HCT116 (cell line): ENCODE results near the gene ZNF749. TPM values are rescaled to one million over a fixed set of nuclear protein-coding genes. Genes with fewer than 3 reads are reported as not detected.
A peak's percentile ranks its signal among the peaks of the same experiment; 100 is the strongest.
"Not testable (repeated sequence)": the region's sequence is repeated elsewhere in the genome, so short reads cannot be mapped to it uniquely, and the experiment has no call there.

Source experiments
- ATAC-seq: fragments of 200-7000 bp; cut with Tn5 transposase; 2 replicates; pipeline ENCODE4 v1.9.1; 2020; ENCODE audit warnings: mild to moderate bottlenecking, moderate library complexity
- BruUV-seq: library from RNA; stranded (reverse); fragments of 400-500 nt; replicated peaks from 2 replicates; lab custom pipeline; 2021; lab: Mats Ljungman, UMichigan
- CTCF ChIA-PET: fragments of 300-600 bp; sonication (Branson Sonifier 250); formaldehyde crosslinking; loops from one replicate; lab custom pipeline; 2021; ENCODE audit warnings: antibody characterized with exemption; lab: Charles Lee
- POLR2A ChIA-PET: fragments of 300-600, 350-600 bp; sonication (Branson Sonifier 250); formaldehyde crosslinking; loops from one replicate; lab custom pipeline; 2021; ENCODE audit warnings: antibody characterized with exemption; lab: Charles Lee
- RAD21 ChIA-PET, 2 experiments: fragments of 300-600 bp; sonication (Branson Sonifier 250); formaldehyde crosslinking; loops; one replicate each; lab custom pipeline; 2023; ENCODE audit warnings: low total read pairs in 2 of 2; ENCODE audit not compliant: uncharacterized antibody in 2 of 2, unreplicated experiment in 2 of 2, low non-redundant PET in 1 of 2; lab: Charles Lee
- DNase-seq: peaks from one replicate; pipeline ENCODE4 v3.0.0-alpha.2; 2010; ENCODE audit warnings: low read depth, low spot score
- H2AFZ ChIP-seq: fragments of 200-600 bp; shearing (Covaris generic), sonication (generic); 2 replicates; pipeline ENCODE4 v1.6.1; 2017; ENCODE audit warnings: low read depth, mixed run types, mixed read lengths, antibody characterized with exemption, low read length; ENCODE audit not compliant: poor library complexity, severe bottlenecking
- H3K27ac ChIP-seq: 2 replicates; pipeline ENCODE4 v1.5.1; 2012; ENCODE audit warnings: low read depth, low read length
- H3K27me3 ChIP-seq: fragments of 200-600 bp; sonication (generic); 2 replicates; pipeline ENCODE4 v1.6.1; 2016; ENCODE audit warnings: mixed run types, low read length, mixed read lengths; ENCODE audit not compliant: insufficient read depth
- H3K36me3 ChIP-seq, 2 experiments: fragments of 200-500 bp in 1 of 2; fragments of 200-600 bp in 1 of 2; sonication (Bioruptor generic) in 1 of 2; sonication (generic) in 1 of 2; 2 replicates each; pipeline versions ENCODE4 v1.5.1 to v1.6.1; 2014 to 2016; ENCODE audit warnings: low read length in 2 of 2, inconsistent platforms in 1 of 2, mixed read lengths in 1 of 2, mixed run types in 1 of 2; ENCODE audit not compliant: insufficient read depth in 2 of 2, control insufficient read depth in 1 of 2
- H3K4me1 ChIP-seq, 2 experiments: fragments of 200-600 bp in 1 of 2; sonication (generic) in 1 of 2; 2 replicates each; pipeline versions ENCODE4 v1.5.1 to v1.6.1; 2012 to 2017; ENCODE audit warnings: low read length in 2 of 2, inconsistent platforms in 1 of 2, mild to moderate bottlenecking in 1 of 2, mixed read lengths in 1 of 2, mixed run types in 1 of 2, moderate library complexity in 1 of 2; ENCODE audit not compliant: insufficient read depth in 2 of 2, control insufficient read depth in 1 of 2
- H3K4me2 ChIP-seq: fragments of 200-600 bp; sonication (generic); 2 replicates; pipeline ENCODE4 v1.6.1; 2017; ENCODE audit warnings: mixed run types, low read length, mixed read lengths
- H3K4me3 ChIP-seq, 2 experiments: fragments of 200-600 bp in 1 of 2; sonication (generic) in 1 of 2; replicated peaks in 1 of 2; 2 replicates each; pipeline ENCODE4 v1.5.1; 2011 to 2016; ENCODE audit warnings: low read length in 2 of 2, control low read depth in 1 of 2, low read depth in 1 of 2, mild to moderate bottlenecking in 1 of 2, mixed read lengths in 1 of 2, mixed run types in 1 of 2
- H3K79me2 ChIP-seq: fragments of 200-600 bp; sonication (generic); 2 replicates; pipeline ENCODE4 v1.6.1; 2017; ENCODE audit warnings: mild to moderate bottlenecking, mixed run types, low read length, moderate library complexity, mixed read lengths; ENCODE audit not compliant: insufficient read depth
- H3K9ac ChIP-seq: fragments of 200-600 bp; sonication (generic); 2 replicates; pipeline ENCODE4 v1.6.1; 2016; ENCODE audit warnings: low read length, mixed read lengths
- H3K9me2 ChIP-seq: fragments of 200-600 bp; sonication (generic), shearing (Covaris generic); 2 replicates; pipeline ENCODE4 v1.6.1; 2017; ENCODE audit warnings: mixed run types, mild to moderate bottlenecking, moderate library complexity; ENCODE audit not compliant: insufficient read depth
- H3K9me3 ChIP-seq, 2 experiments: fragments of 200-500 bp in 1 of 2; fragments of 200-600 bp in 1 of 2; sonication (Bioruptor generic) in 1 of 2; sonication (generic) in 1 of 2; 2 replicates each; pipeline ENCODE4 v1.6.1; 2014 to 2017; ENCODE audit warnings: low read length in 2 of 2, mixed read lengths in 2 of 2, inconsistent platforms in 1 of 2, low read depth in 1 of 2, mild to moderate bottlenecking in 1 of 2, mixed run types in 1 of 2, moderate library complexity in 1 of 2; ENCODE audit not compliant: control insufficient read depth in 1 of 2, insufficient read depth in 1 of 2
- H4K20me1 ChIP-seq: fragments of 200-600 bp; sonication (generic), shearing (Covaris generic); 2 replicates; pipeline ENCODE4 v1.6.1; 2017; ENCODE audit warnings: mixed run types, mild to moderate bottlenecking, moderate library complexity; ENCODE audit not compliant: insufficient read depth
- CBX3 ChIP-seq: IDR thresholded peaks from 2 replicates; pipeline ENCODE4 v1.6.1; 2012; ENCODE audit warnings: low read depth
- ELF1 ChIP-seq: IDR thresholded peaks from 2 replicates; pipeline ENCODE4 v1.6.1; 2012; ENCODE audit warnings: low read depth, borderline replicate concordance
- SP1 ChIP-seq: IDR thresholded peaks from 2 replicates; pipeline ENCODE4 v1.6.1; 2012; ENCODE audit warnings: low read depth
- intact Hi-C: fragments of 100-400 bp; cut with micrococcal nuclease; formaldehyde crosslinking; loops from 2 replicates; pipeline ENCODE4 v1.10.0; 2022
- total RNA-seq: library from RNA; stranded (reverse); gene quantifications from one replicate; pipeline ENCODE4 v1.2.1, GENCODE V29; 2021; ENCODE audit not compliant: unreplicated experiment

ZNF749 gene
- total RNA-seq, 1 experiment from 2014 or later, result 18.0 TPM

DNA sequence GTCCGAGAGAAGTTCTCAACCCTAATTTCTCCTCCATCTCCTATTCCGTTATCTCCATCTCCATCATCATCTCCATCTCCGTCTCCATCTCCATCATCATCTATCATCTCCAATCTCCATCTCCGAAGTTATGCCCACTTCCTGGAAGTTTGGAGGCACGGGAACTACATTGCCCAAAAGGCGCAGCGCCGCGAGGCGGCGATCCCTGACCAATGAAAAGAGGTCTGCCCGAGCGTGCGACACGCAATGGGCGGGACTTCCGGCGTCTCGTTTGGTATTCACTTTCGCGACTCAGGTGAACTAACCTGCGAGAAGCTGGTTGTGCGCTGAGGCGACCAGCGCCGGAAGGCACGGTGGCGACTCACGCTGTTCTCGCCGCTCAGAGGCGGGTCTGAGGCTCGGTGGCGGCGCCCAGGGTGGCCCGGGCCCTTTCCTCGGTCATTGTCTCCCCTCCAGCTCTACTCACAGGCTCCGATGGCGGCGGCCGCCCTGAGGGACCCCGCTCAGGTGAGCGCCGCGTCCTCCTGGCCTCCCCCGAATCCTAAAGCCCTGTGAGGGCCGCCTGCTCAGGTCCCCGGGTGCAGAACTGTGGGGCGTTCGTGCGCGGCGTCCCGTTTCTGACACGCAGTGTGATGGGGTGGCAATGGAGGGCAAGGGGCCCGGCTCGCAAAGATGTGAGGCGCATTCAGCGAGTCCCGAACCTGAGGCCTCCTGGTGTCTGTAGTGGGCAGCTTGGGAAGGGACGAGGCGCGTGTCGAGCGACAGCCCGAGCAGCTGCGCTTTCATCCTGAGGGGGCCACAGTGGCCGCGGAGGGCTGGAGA is 52.6 kb downstream of the ZNF749 start, which contains the start of gene ZNF419:
Gene ZNF419, plus strand, starts transcription at position 274 of the 822 bp plus-strand sequence. Its CDS starts 201 bp downstream, at position 475.
- H2AFZ ChIP-seq, H3K36me3 ChIP-seq, RAD21 ChIA-PET, CTCF ChIA-PET, H3K9ac ChIP-seq, H3K79me2 ChIP-seq, BruUV-seq, H3K9me3 ChIP-seq, H4K20me1 ChIP-seq, H3K27me3 ChIP-seq, POLR2A ChIA-PET, intact Hi-C loops, H3K4me1 ChIP-seq, H3K9me2 ChIP-seq: not testable (repeated sequence)
- TF ChIP-seq SP1, result peak; percentile 60
- peak; percentile 83 for TF ChIP-seq ELF1
- TF ChIP-seq CBX3, result 0 out of 2 replicates have a peak, but pooled peaks have one; percentile 36
- peak; percentile 53 for DNase-seq
- H3K27ac ChIP-seq, result peak within 1 kb of the TSS; percentile 27; the same call in 1 of the 2 replicates
- ATAC-seq, result peak; percentile 96
- H3K4me2 ChIP-seq, result peak within 1 kb of the TSS; percentile 47
- peak within 1 kb of the TSS; percentile 47 to 50 for H3K4me3 ChIP-seq

GRCh38 chr19:57488299-57488644 is 53.1 kb downstream of the ZNF749 start:
- H3K9ac ChIP-seq, RAD21 ChIA-PET, H3K27me3 ChIP-seq, H3K9me2 ChIP-seq, H3K9me3 ChIP-seq, CTCF ChIA-PET, H3K36me3 ChIP-seq, H3K4me1 ChIP-seq, intact Hi-C loops, ATAC-seq, H3K79me2 ChIP-seq, H3K4me2 ChIP-seq, DNase-seq, POLR2A ChIA-PET, H3K27ac ChIP-seq, H2AFZ ChIP-seq, H4K20me1 ChIP-seq, H3K4me3 ChIP-seq: not testable (repeated sequence)
- BruUV-seq, result TSS peak; percentile 39

Other genes with a start within 250 kb of the ZNF749 start
- 30.3 TPM for gene ZNF264, start 243.8 kb upstream of the ZNF749 start, total RNA-seq
- gene AURKC, start 204.3 kb upstream of the ZNF749 start, total RNA-seq, result 1.5 TPM
- gene ZNF805, start 194.7 kb upstream of the ZNF749 start, total RNA-seq, result 9.2 TPM
- gene ZNF460, start 154.8 kb upstream of the ZNF749 start, total RNA-seq, result 43.1 TPM
- 7.6 TPM for gene ZNF543, start 114.9 kb upstream of the ZNF749 start, total RNA-seq
- gene ZNF304, start 84.1 kb upstream of the ZNF749 start, total RNA-seq, result 6.3 TPM
- gene TRAPPC2B, start 71.8 kb upstream of the ZNF749 start, total RNA-seq, result 3.9 TPM
- 1.4 TPM for gene ZNF547, start 71.8 kb upstream of the ZNF749 start, total RNA-seq
- gene ZNF548, start 45.5 kb upstream of the ZNF749 start, total RNA-seq, result 8.7 TPM
- 5.1 TPM for gene ZNF17, start 24.2 kb upstream of the ZNF749 start, total RNA-seq
- gene VN1R1, start 21.8 kb downstream of the ZNF749 start, total RNA-seq, result not detected
- 0.37 TPM for gene ZNF772, start 42.2 kb downstream of the ZNF749 start, total RNA-seq
- 1.9 TPM for gene ZNF419, start 52.4 kb downstream of the ZNF749 start, total RNA-seq
- 0.42 TPM for gene ZNF773, start 64.6 kb downstream of the ZNF749 start, total RNA-seq
- not detected for gene ZNF549, start 92.0 kb downstream of the ZNF749 start, total RNA-seq
- gene ZNF550, start 124.5 kb downstream of the ZNF749 start, total RNA-seq, result 3.1 TPM
- 4.0 TPM for gene ZNF416, start 143.6 kb downstream of the ZNF749 start, total RNA-seq
- gene ZIK1, start 148.8 kb downstream of the ZNF749 start, total RNA-seq, result not detected
- gene ZNF530, start 164.6 kb downstream of the ZNF749 start, total RNA-seq, result 3.8 TPM
- gene ZNF134, start 178.9 kb downstream of the ZNF749 start, total RNA-seq, result 8.4 TPM
- 6.7 TPM for gene ZNF211, start 197.8 kb downstream of the ZNF749 start, total RNA-seq
- gene ZSCAN4, start 233.6 kb downstream of the ZNF749 start, total RNA-seq, result not detected
- 10.8 TPM for gene ZNF551, start 246.7 kb downstream of the ZNF749 start, total RNA-seq